Natural killer cell (primary cell): ENCODE results near the gene EEFSEC. TPM values are rescaled to one million over a fixed set of nuclear protein-coding genes. Genes with fewer than 3 reads are reported as not detected.

Source experiments
- ATAC-seq, 3 donors: fragments of 150-1000 bp in 2 of 3; fragments of 200-7000 bp in 1 of 3; cut with Tn5 transposase; 1 replicate in 1 of 3; 2 replicates in 2 of 3; pipeline ENCODE4 v1.10.0; 2021; ENCODE audit warnings: mild to moderate bottlenecking in 2 of 3, moderate library complexity in 2 of 3
- DNase-seq, 2 donors: peaks; one replicate each; pipeline versions ENCODE4 v3.0.0 to v3.0.0-alpha.2; 2013 to 2021; ENCODE audit warnings: mixed read lengths in 1 of 2
- H3K27ac ChIP-seq: one replicate; pipeline ENCODE4 v1.5.1; 2013; ENCODE audit warnings: mild to moderate bottlenecking, low read length
- H3K27me3 ChIP-seq: one replicate; pipeline ENCODE4 v1.6.1; 2013; ENCODE audit warnings: low read length; ENCODE audit not compliant: control insufficient read depth, insufficient read depth
- H3K36me3 ChIP-seq: one replicate; pipeline ENCODE4 v1.6.1; 2013; ENCODE audit warnings: low read length; ENCODE audit not compliant: control insufficient read depth, insufficient read depth
- H3K4me1 ChIP-seq: one replicate; pipeline ENCODE4 v1.6.1; 2013; ENCODE audit warnings: low read length; ENCODE audit not compliant: control insufficient read depth, insufficient read depth
- H3K4me3 ChIP-seq: one replicate; pipeline ENCODE4 v1.5.1; 2013; ENCODE audit warnings: low read length
- H3K9me3 ChIP-seq: one replicate; pipeline ENCODE4 v1.6.1; 2013; ENCODE audit warnings: low read length; ENCODE audit not compliant: control insufficient read depth, insufficient read depth
- H3K27ac Mint-ChIP-seq, 2 donors: one replicate each; pipeline ENCODE4 v1.8.0; 2022; ENCODE audit warnings: mild to moderate bottlenecking in 2 of 2, mixed read lengths in 2 of 2, moderate library complexity in 1 of 2
- H3K27me3 Mint-ChIP-seq, 2 donors: one replicate each; pipeline ENCODE4 v1.8.0; 2022; ENCODE audit warnings: low read depth in 2 of 2, mixed read lengths in 2 of 2
- H3K36me3 Mint-ChIP-seq: one replicate; pipeline ENCODE4 v1.8.0; 2022; ENCODE audit warnings: mixed read lengths
- H3K4me1 Mint-ChIP-seq, 2 donors: one replicate each; pipeline ENCODE4 v1.8.0; 2022; ENCODE audit warnings: mixed read lengths in 2 of 2
- H3K4me3 Mint-ChIP-seq: one replicate; pipeline ENCODE4 v1.8.0; 2022; ENCODE audit warnings: mild to moderate bottlenecking, moderate library complexity, mixed read lengths
- H3K9me3 Mint-ChIP-seq, 2 donors: one replicate each; pipeline ENCODE4 v1.8.0; 2022; ENCODE audit warnings: mixed read lengths in 2 of 2
- CTCF ChIP-seq: fragments of 200-600 bp; IDR thresholded peaks from one replicate; pipeline ENCODE4 v1.8.0; 2022; ENCODE audit warnings: antibody characterized with exemption
- WGBS: methylation state at CpG from one replicate; pipeline ENCODE4 v1.1.7; 2013; ENCODE audit warnings: missing lambda C conversion rate; ENCODE audit not compliant: insufficient coverage; 5-methylcytosine and 5-hydroxymethylcytosine counted together
- intact Hi-C: fragments of 100-400 bp; cut with micrococcal nuclease; formaldehyde crosslinking; loops from one replicate; pipeline ENCODE4 v1.14.2; 2022
- total RNA-seq, 4 donors: library from RNA; stranded (reverse); fragments of 120-200 nt in 1 of 4; gene quantifications; one replicate each; pipeline versions ENCODE4 v1.2.3 to v1.2.4, GENCODE V29; 2013 to 2022

Gene EEFSEC
- total RNA-seq, 3 donors from 2014 or later (not counting 1 experiment from before 2014, with no cell fraction given): 16.7 to 18.9 (median 17.6) TPM

GRCh38 chr3:128358156-128358895 lies 205.0 kb downstream of the EEFSEC start:
- H3K4me1 ChIP-seq: no peaks in the 10 kb centered on the region
- WGBS: 96% methylated on average over 16 of the region's 17 CpGs
- no peak for ATAC-seq
- no peak overlapping the region for H3K4me3 ChIP-seq
- Mint-ChIP-seq H3K27ac (no peak overlapping the region), H3K4me1 (peaks cover 0 to 8% of the 10 kb centered on the region in 2 donors), H3K36me3 (no peaks in the 10 kb centered on the region), H3K27me3 (no peaks in the 10 kb centered on the region), H3K9me3 (no peaks in the 10 kb centered on the region), H3K4me3 (no peak overlapping the region)
- DNase-seq: no peak
- no peak for TF ChIP-seq CTCF
- H3K27ac ChIP-seq: no peak overlapping the region
- no peaks in the 10 kb centered on the region for H3K27me3 ChIP-seq
- no peaks in the 10 kb centered on the region for H3K9me3 ChIP-seq
- intact Hi-C loops: no loop called here
- peaks cover 7% of the 10 kb centered on the region for H3K36me3 ChIP-seq

- no peaks in the 10 kb centered on the region for H3K27me3 ChIP-seq
- Mint-ChIP-seq H3K4me1 (peaks cover 0 to 8% of the 10 kb centered on the region in 2 donors), H3K4me3 (no peak overlapping the region), H3K36me3 (no peaks in the 10 kb centered on the region), H3K27me3 (no peaks in the 10 kb centered on the region), H3K9me3 (no peaks in the 10 kb centered on the region), H3K27ac (no peak overlapping the region)
- H3K4me1 ChIP-seq: no peaks in the 10 kb centered on the region
- WGBS: 98% methylated on average over 6 of the region's 6 CpGs
- no peak overlapping the region for H3K27ac ChIP-seq
- no peaks in the 10 kb centered on the region for H3K9me3 ChIP-seq
- peaks cover 7% of the 10 kb centered on the region for H3K36me3 ChIP-seq
- ATAC-seq (no peak), DNase-seq (no peak)
- no peak for TF ChIP-seq CTCF
- intact Hi-C loops: no loop called here
- H3K4me3 ChIP-seq: no peak overlapping the region
Measured at GRCh38 chr3:128359060-128359664, 205.9 kb downstream of the EEFSEC start.

GRCh38 chr3:128359846-128360642 lies 206.8 kb downstream of the EEFSEC start:
- peaks cover 8% of the 10 kb centered on the region for H3K36me3 ChIP-seq
- intact Hi-C loops: no loop called here
- no peaks in the 10 kb centered on the region for H3K27me3 ChIP-seq
- no peaks in the 10 kb centered on the region for H3K27me3 Mint-ChIP-seq
- H3K27ac Mint-ChIP-seq: no peak overlapping the region
- H3K4me1 ChIP-seq: no peaks in the 10 kb centered on the region
- H3K4me3 Mint-ChIP-seq: no peak overlapping the region
- H3K9me3 Mint-ChIP-seq: no peaks in the 10 kb centered on the region
- DNase-seq (no peak), ATAC-seq (no peak)
- H3K4me3 ChIP-seq: no peak overlapping the region
- H3K4me1 Mint-ChIP-seq: peaks cover 0 to 6% of the 10 kb centered on the region in 2 donors
- TF ChIP-seq CTCF: no peak
- no peak overlapping the region for H3K27ac ChIP-seq
- WGBS: 99% methylated on average over 8 of the region's 8 CpGs
- no peaks in the 10 kb centered on the region for H3K36me3 Mint-ChIP-seq
- no peaks in the 10 kb centered on the region for H3K9me3 ChIP-seq
